ENCODE results near the gene ATG9B. TPM values are rescaled to one million over a fixed set of nuclear protein-coding genes. Genes with fewer than 3 reads are reported as not detected.

ATG9B gene
- total and polyA plus RNA-seq, 2 of the 13 experiments (the other 11 are each of a cell fraction or from before 2014, with no cell fraction given): 0.24 TPM; not detected in 1

GRCh38 chr7:151012031-151012692 lies 12.1 kb downstream of the ATG9B start (continued):
- TF ChIP-seq HNF4G (IDR thresholded peaks at IDR 0.05; ENCODE audit: borderline replicate concordance, low read depth, low read length): peak; percentile 51; the same call in 1 of the 2 replicates
- peak; percentile 77; the same call in 1 of the 2 replicates for TF ChIP-seq HNF4G (CRISPR knock-in tag; IDR thresholded peaks at IDR 0.05; ENCODE audit: borderline replicate concordance, low read depth)
- TF ChIP-seq ZFX (CRISPR knock-in tag; IDR thresholded peaks at IDR 0.05; ENCODE audit: low read depth): peak; percentile 70
- peak; percentile 79 for TF ChIP-seq ETV5 (CRISPR knock-in tag; IDR thresholded peaks at IDR 0.05; ENCODE audit: borderline replicate concordance)
- peak; percentile 81 for TF ChIP-seq HNF4A (CRISPR knock-in tag; IDR thresholded peaks at IDR 0.05)
- peak; percentile 83 for TF ChIP-seq PAXIP1 (CRISPR knock-in tag; conservative IDR thresholded peaks at IDR 0.05)
- TF ChIP-seq, protein P1, sequence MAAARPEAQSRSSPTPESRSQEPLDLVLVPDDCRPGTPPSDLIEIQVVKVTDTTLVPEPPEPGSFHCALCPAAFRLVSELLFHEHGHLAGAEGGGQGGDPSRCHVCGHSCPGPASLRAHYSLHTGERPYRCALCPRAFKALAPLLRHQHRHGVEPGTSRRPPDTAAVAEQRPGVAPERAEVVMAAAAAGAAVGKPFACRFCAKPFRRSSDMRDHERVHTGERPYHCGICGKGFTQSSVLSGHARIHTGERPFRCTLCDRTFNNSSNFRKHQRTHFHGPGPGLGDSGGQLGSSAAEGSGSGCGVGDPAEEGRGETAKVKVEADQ (CRISPR knock-in tag; IDR thresholded peaks at IDR 0.05; ENCODE audit: borderline replicate concordance): no peak
- no peak for TF ChIP-seq ZNF430 (CRISPR knock-in tag; IDR thresholded peaks at IDR 0.05)
- TF ChIP-seq KDM5B (CRISPR knock-in tag; IDR thresholded peaks at IDR 0.05; ENCODE audit: borderline replicate concordance): peak; percentile 29; the same call in 1 of the 2 replicates
- TF ChIP-seq NFKBIZ (CRISPR knock-in tag; IDR thresholded peaks at IDR 0.05): no peak
- no peak for TF ChIP-seq ZBTB39 (CRISPR knock-in tag; IDR thresholded peaks at IDR 0.05)
- TF ChIP-seq, protein P2, sequence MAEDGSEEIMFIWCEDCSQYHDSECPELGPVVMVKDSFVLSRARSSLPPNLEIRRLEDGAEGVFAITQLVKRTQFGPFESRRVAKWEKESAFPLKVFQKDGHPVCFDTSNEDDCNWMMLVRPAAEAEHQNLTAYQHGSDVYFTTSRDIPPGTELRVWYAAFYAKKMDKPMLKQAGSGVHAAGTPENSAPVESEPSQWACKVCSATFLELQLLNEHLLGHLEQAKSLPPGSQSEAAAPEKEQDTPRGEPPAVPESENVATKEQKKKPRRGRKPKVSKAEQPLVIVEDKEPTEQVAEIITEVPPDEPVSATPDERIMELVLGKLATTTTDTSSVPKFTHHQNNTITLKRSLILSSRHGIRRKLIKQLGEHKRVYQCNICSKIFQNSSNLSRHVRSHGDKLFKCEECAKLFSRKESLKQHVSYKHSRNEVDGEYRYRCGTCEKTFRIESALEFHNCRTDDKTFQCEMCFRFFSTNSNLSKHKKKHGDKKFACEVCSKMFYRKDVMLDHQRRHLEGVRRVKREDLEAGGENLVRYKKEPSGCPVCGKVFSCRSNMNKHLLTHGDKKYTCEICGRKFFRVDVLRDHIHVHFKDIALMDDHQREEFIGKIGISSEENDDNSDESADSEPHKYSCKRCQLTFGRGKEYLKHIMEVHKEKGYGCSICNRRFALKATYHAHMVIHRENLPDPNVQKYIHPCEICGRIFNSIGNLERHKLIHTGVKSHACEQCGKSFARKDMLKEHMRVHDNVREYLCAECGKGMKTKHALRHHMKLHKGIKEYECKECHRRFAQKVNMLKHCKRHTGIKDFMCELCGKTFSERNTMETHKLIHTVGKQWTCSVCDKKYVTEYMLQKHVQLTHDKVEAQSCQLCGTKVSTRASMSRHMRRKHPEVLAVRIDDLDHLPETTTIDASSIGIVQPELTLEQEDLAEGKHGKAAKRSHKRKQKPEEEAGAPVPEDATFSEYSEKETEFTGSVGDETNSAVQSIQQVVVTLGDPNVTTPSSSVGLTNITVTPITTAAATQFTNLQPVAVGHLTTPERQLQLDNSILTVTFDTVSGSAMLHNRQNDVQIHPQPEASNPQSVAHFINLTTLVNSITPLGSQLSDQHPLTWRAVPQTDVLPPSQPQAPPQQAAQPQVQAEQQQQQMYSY (CRISPR knock-in tag; IDR thresholded peaks at IDR 0.05): 0 out of 2 replicates have a peak, but pooled peaks have one; percentile 58
- TF ChIP-seq TMF1 (CRISPR knock-in tag; IDR thresholded peaks at IDR 0.05; ENCODE audit: low read depth): no peak
- no peak for TF ChIP-seq HOXA9 (CRISPR knock-in tag; IDR thresholded peaks at IDR 0.05; ENCODE audit: borderline replicate concordance)
- TF ChIP-seq ZNF101 (CRISPR knock-in tag; IDR thresholded peaks at IDR 0.05; ENCODE audit: borderline replicate concordance, low read depth): no peak
- TF ChIP-seq EED (CRISPR knock-in tag; IDR thresholded peaks at IDR 0.05): no peak
- peak; percentile 61 for TF ChIP-seq KAT8 (CRISPR knock-in tag; IDR thresholded peaks at IDR 0.05)
- no peak for TF ChIP-seq ZNF576 (CRISPR knock-in tag; IDR thresholded peaks at IDR 0.05)
- no peak for TF ChIP-seq ISX (CRISPR knock-in tag; conservative IDR thresholded peaks at IDR 0.05)
